ENCODE results near the gene HLA-F.

HLA-F gene

DNA sequence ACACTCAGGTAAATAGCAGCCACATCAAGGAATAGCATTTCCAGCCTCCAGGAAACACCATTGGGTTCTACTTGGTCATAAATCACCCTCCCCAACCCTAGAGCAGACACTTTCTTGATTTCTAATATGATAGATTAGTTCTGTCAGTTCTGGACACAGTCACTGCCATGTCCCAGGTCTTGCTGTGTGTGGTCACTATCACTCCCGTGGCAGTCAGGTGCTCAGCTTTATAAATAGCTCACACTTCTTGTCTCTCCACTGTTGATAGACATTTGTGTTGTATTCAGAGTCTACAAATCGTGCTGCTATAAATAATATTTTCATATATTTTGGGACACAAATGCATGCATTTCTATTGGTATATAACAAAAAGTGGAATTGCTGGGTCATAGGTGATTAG, 13.3 kb downstream of the HLA-F start:
- no peaks in the 10 kb centered on the region for H3K9me3 ChIP-seq (ENCODE audit: control insufficient read depth, low read length)
- no peak overlapping the region for H3K9ac ChIP-seq (ENCODE audit: low read length)
- DNase-seq (ENCODE audit: low read depth), result no peak
- no peaks in the 10 kb centered on the region for H3K36me3 ChIP-seq (ENCODE audit: control insufficient read depth, insufficient read depth, low read length, severe bottlenecking)
- peaks cover 3% of the 10 kb centered on the region for H3K4me1 ChIP-seq (ENCODE audit: control insufficient read depth, insufficient read depth, low read length)
- no peak overlapping the region for H3K4me3 ChIP-seq (ENCODE audit: low read length)
- H3K27me3 ChIP-seq (replicated peaks; ENCODE audit: control insufficient read depth, insufficient read depth, low read length), result no peaks in the 10 kb centered on the region

DNA sequence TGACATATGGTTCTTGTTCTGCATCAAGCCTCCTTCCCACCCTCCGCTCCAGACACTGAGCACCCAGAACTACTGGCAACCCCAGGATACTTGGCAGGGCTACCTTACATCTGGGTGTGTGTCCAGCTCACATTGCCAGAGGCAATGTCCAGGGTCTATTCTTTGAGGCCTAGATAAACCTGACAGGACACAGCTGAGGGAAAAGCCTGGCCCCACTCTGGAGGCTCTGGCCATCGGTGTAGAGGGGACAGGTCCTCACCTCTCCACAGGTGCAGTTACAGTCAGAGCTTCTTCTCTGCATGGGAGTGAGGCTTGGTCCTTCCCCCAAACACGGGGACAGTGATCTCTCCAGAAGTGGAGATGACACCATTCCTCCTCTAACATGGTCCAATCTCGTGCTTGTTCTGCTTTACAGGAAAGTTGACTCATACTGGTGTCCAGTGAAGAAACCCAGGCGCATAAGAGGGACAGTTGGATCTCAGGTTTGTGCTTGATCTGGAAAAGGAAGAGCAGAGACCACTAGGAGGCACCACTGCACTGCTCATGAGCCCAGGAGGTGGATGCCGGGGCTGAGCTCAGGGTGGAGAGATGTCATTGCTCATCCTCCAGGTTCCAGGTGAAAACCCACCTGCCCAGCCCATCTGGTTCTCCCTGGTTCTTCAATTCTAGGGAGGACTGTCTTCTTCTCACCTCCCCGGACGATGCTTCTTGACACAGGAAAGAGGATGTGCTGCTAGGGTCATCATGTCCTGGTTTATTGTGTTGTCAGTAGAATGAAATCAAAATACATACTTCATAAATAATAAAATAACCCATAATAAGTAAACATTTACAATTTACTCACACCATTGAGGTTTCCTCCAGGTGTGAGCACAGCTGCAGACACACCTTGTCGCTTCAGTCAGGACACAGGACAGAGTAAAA, 14.7 kb downstream of the HLA-F start:
- H3K4me1 ChIP-seq (ENCODE audit: control insufficient read depth, insufficient read depth, low read length), result peaks cover 3% of the 10 kb centered on the region
- no peaks in the 10 kb centered on the region for H3K9me3 ChIP-seq (ENCODE audit: control insufficient read depth, low read length)
- peak; percentile 78 for DNase-seq (ENCODE audit: low read depth)
- no peaks in the 10 kb centered on the region for H3K36me3 ChIP-seq (ENCODE audit: control insufficient read depth, insufficient read depth, low read length, severe bottlenecking)
- H3K4me3 ChIP-seq (ENCODE audit: low read length), result no peak overlapping the region
- no peaks in the 10 kb centered on the region for H3K27me3 ChIP-seq (replicated peaks; ENCODE audit: control insufficient read depth, insufficient read depth, low read length)
- no peak overlapping the region for H3K9ac ChIP-seq (ENCODE audit: low read length)

DNA sequence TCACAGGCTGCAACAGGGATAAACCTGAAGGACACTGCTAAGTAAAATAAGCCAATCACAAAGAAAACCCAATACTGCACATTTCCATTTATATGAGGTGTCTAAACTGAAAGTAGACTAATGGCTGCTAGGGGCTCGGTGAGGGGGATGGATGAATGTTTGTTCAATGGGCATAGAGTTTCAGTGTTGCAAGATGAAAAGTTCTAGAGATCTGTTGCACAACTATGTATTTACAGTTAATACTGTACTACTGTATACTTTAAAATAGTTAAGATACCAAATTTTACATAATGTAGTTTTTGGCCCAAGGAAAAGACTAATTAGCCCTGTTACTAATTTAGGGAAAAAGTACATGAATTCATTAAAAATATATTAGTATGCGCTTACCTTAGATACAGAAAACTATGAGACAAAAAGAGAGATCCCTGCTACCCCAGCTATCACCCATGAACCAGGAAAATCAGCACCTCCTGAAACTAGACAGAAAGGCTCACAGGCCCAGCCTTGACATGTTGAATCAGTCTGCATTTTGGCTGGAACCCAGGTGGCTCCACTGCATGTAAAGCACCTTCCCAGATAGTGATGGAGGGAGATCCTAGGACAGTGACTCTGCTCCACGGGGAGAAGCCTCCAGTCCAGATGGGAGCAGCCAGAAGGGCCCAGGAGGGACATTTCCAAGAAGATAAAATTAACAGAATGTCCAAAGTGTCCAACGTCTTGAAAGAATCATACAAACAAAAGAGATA, 16.1 kb downstream of the HLA-F start:
- H3K36me3 ChIP-seq (ENCODE audit: control insufficient read depth, insufficient read depth, low read length, severe bottlenecking), result no peaks in the 10 kb centered on the region
- no peak for DNase-seq (ENCODE audit: low read depth)
- H3K4me1 ChIP-seq (ENCODE audit: control insufficient read depth, insufficient read depth, low read length), result peaks cover 3% of the 10 kb centered on the region
- H3K9me3 ChIP-seq (ENCODE audit: control insufficient read depth, low read length), result no peaks in the 10 kb centered on the region
- H3K9ac ChIP-seq (ENCODE audit: low read length), result no peak overlapping the region
- H3K27me3 ChIP-seq (replicated peaks; ENCODE audit: control insufficient read depth, insufficient read depth, low read length), result no peaks in the 10 kb centered on the region
- H3K4me3 ChIP-seq (ENCODE audit: low read length), result no peak overlapping the region

DNA sequence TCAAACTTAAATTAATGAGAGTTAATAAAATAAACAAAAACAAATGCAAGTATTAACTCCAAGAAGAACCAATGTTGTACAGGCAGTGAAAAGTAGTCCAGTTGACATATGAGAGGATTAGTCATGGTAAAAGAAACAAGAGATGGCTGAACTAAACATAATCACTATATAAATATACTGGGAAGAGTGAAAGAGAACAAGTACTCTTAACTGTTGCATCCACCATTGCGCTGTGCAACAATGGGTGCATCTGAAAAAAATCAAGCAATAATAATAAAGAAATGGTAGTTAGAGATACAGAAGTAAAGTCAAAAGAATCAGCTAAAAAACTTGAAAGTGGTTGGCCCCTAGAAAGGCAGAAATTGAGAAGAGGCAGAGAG, 16.6 kb downstream of the HLA-F start:
- no peaks in the 10 kb centered on the region for H3K27me3 ChIP-seq (replicated peaks; ENCODE audit: control insufficient read depth, insufficient read depth, low read length)
- peaks cover 3% of the 10 kb centered on the region for H3K4me1 ChIP-seq (ENCODE audit: control insufficient read depth, insufficient read depth, low read length)
- H3K9me3 ChIP-seq (ENCODE audit: control insufficient read depth, low read length), result no peaks in the 10 kb centered on the region
- no peak overlapping the region for H3K4me3 ChIP-seq (ENCODE audit: low read length)
- no peak overlapping the region for H3K9ac ChIP-seq (ENCODE audit: low read length)
- no peak for DNase-seq (ENCODE audit: low read depth)
- H3K36me3 ChIP-seq (ENCODE audit: control insufficient read depth, insufficient read depth, low read length, severe bottlenecking), result no peaks in the 10 kb centered on the region

DNA sequence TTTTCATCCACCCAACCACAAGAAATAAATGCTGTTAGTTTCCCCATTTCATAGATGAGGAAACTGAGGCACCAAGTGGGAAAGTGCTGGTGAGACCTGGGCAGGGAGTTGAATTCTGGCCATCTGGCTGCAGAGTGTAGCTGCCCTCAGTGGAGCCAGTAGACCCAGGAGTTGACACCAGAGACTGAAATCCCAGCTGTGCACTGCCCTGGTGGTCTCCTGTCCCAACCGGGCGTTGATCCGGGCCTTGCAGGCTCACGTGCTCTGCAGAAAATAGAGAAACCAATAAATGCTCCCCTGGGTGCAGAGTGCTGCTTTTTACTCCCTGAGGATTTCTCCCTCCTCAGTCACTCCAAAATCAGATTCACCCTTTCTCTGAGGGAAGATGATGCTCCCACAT, 18.4 kb downstream of the HLA-F start:
- Histone ChIP-seq H3K4me1 (ENCODE audit: control insufficient read depth, insufficient read depth, low read length) (peaks cover 3% of the 10 kb centered on the region), H3K4me3 (ENCODE audit: low read length) (no peak overlapping the region), H3K9me3 (ENCODE audit: control insufficient read depth, low read length) (no peaks in the 10 kb centered on the region)

DNA sequence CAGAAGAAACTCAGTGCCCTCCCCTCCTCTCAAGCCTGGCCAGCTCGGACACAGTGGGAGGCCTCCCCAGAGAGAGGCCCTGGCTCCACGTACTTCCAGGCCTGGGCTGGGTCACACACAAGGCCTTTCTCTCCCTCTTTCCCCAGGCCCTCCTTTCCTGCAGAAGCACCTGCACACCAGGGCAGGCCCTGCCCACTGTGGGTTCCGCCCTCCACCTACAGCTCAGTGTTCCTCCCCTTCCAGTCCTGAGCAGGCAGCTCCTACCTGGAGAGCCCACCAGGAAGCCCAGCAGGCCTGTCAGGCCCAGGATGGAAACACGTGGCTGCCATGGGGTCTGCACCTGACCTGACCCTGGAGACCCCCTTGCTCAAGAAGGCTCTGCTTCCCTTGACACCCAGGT, 18.9 kb downstream of the HLA-F start:
- no peaks in the 10 kb centered on the region for H3K9me3 ChIP-seq (ENCODE audit: control insufficient read depth, low read length)
- H3K36me3 ChIP-seq (ENCODE audit: control insufficient read depth, insufficient read depth, low read length, severe bottlenecking), result no peaks in the 10 kb centered on the region
- no peak overlapping the region for H3K4me3 ChIP-seq (ENCODE audit: low read length)
- H3K27me3 ChIP-seq (replicated peaks; ENCODE audit: control insufficient read depth, insufficient read depth, low read length), result no peaks in the 10 kb centered on the region
- no peak overlapping the region for H3K9ac ChIP-seq (ENCODE audit: low read length)
- H3K4me1 ChIP-seq (ENCODE audit: control insufficient read depth, insufficient read depth, low read length), result peaks cover 3% of the 10 kb centered on the region
- DNase-seq (ENCODE audit: low read depth), result no peak

More for the DNA sequence above, 18.4 kb downstream of the HLA-F start:
- Histone ChIP-seq H3K27me3 (replicated peaks; ENCODE audit: control insufficient read depth, insufficient read depth, low read length) (no peaks in the 10 kb centered on the region), H3K36me3 (ENCODE audit: control insufficient read depth, insufficient read depth, low read length, severe bottlenecking) (no peaks in the 10 kb centered on the region), H3K9ac (ENCODE audit: low read length) (no peak overlapping the region)
- no peak for DNase-seq (ENCODE audit: low read depth)

DNA sequence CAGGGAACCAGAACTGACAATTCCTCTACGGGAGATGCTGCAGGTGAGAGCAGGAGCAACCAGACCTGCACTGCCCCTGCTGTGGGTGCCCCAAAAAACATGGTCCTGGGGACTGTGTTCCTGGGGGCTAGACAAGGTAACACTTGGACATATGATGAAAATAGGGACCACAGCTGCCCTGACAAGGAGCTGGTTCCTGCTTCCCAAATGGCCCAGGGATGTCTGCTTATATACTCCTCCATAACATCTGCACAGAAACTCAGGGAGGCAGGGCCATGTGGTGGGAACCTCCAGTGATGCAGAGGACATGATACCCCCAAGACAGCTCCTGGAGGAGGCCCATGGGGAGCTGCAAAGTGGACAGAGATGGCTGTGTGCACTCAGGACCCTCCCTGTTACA, 19.8 kb downstream of the HLA-F start:
- Histone ChIP-seq H3K27me3 (replicated peaks; ENCODE audit: control insufficient read depth, insufficient read depth, low read length) (no peaks in the 10 kb centered on the region), H3K9me3 (ENCODE audit: control insufficient read depth, low read length) (no peaks in the 10 kb centered on the region), H3K9ac (ENCODE audit: low read length) (no peak overlapping the region), H3K36me3 (ENCODE audit: control insufficient read depth, insufficient read depth, low read length, severe bottlenecking) (no peaks in the 10 kb centered on the region), H3K4me1 (ENCODE audit: control insufficient read depth, insufficient read depth, low read length) (no peaks in the 10 kb centered on the region), H3K4me3 (ENCODE audit: low read length) (no peak overlapping the region)
- DNase-seq (ENCODE audit: low read depth), result no peak

DNA sequence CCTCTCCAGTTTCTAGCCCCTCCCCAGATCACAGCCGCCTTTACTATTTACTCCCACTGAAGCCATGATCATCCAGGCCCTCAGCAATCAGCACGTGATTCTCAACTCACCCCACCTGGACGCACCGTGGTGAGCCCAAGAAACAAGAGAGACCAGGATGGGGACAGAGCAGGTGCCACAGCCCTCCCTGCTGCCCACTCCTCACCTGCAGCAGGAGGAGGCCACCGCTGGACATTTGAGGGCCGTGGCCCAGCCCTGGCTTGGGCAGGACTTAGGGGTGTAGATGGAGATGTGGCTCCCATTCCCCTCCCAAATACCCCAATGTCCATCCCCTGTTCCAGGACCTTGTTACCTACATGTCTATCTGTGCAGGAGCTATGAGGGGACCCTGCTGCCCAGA, 20.3 kb downstream of the HLA-F start:
- no peak overlapping the region for H3K4me3 ChIP-seq (ENCODE audit: low read length)
- DNase-seq (ENCODE audit: low read depth), result no peak
- H3K36me3 ChIP-seq (ENCODE audit: control insufficient read depth, insufficient read depth, low read length, severe bottlenecking), result no peaks in the 10 kb centered on the region
- no peaks in the 10 kb centered on the region for H3K27me3 ChIP-seq (replicated peaks; ENCODE audit: control insufficient read depth, insufficient read depth, low read length)
- no peak overlapping the region for H3K9ac ChIP-seq (ENCODE audit: low read length)
- H3K9me3 ChIP-seq (ENCODE audit: control insufficient read depth, low read length), result no peaks in the 10 kb centered on the region
- no peaks in the 10 kb centered on the region for H3K4me1 ChIP-seq (ENCODE audit: control insufficient read depth, insufficient read depth, low read length)

DNA sequence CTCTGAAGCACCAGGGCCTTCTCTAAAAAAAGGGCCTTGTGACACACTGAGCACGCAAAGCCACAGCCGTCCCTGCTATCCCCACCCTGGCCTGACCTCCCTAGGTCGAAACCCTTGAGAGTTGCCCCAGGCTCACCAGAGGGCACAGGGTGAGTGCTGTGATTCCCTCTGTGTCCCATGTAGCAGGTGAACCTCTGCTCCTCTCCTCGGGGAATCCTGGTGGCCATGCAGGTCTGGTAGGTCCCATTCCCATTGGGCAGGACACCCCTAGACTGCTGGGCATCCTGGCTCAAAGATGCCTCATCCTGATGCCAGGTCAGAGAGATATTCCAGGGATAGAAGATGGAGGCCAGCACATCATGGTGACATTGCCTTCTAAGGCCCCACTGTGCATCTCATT, 20.9 kb downstream of the HLA-F start:
- DNase-seq (ENCODE audit: low read depth), result no peak
- no peaks in the 10 kb centered on the region for H3K36me3 ChIP-seq (ENCODE audit: control insufficient read depth, insufficient read depth, low read length, severe bottlenecking)
- no peaks in the 10 kb centered on the region for H3K4me1 ChIP-seq (ENCODE audit: control insufficient read depth, insufficient read depth, low read length)
- H3K9ac ChIP-seq (ENCODE audit: low read length), result no peak overlapping the region
- H3K9me3 ChIP-seq (ENCODE audit: control insufficient read depth, low read length), result no peaks in the 10 kb centered on the region
- no peak overlapping the region for H3K4me3 ChIP-seq (ENCODE audit: low read length)
- H3K27me3 ChIP-seq (replicated peaks; ENCODE audit: control insufficient read depth, insufficient read depth, low read length), result no peaks in the 10 kb centered on the region

DNA sequence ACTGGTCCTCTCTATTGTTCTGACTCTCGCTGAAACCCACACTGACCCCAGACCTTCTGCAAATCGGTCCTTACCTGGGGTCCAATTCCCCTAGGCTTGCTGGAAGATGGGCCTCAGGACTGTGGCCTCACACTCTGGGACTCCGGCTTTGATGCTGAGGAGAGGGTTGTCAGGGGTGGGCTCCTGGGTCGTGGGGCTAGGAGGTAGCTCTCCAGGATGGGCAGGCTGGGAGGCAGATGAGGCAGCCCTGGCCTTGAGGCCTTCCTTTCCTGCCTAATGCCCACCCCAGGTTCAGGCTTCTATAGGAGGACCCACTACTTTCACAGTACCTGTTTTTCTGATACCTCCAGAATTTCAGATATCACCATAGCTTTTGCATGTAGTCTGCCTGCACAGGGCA, 21.4 kb downstream of the HLA-F start:
- Histone ChIP-seq H3K27me3 (replicated peaks; ENCODE audit: control insufficient read depth, insufficient read depth, low read length) (no peaks in the 10 kb centered on the region), H3K9ac (ENCODE audit: low read length) (no peak overlapping the region), H3K4me1 (ENCODE audit: control insufficient read depth, insufficient read depth, low read length) (peaks cover 4% of the 10 kb centered on the region), H3K36me3 (ENCODE audit: control insufficient read depth, insufficient read depth, low read length, severe bottlenecking) (no peaks in the 10 kb centered on the region), H3K9me3 (ENCODE audit: control insufficient read depth, low read length) (no peaks in the 10 kb centered on the region), H3K4me3 (ENCODE audit: low read length) (no peak overlapping the region)
- no peak for DNase-seq (ENCODE audit: low read depth)

DNA sequence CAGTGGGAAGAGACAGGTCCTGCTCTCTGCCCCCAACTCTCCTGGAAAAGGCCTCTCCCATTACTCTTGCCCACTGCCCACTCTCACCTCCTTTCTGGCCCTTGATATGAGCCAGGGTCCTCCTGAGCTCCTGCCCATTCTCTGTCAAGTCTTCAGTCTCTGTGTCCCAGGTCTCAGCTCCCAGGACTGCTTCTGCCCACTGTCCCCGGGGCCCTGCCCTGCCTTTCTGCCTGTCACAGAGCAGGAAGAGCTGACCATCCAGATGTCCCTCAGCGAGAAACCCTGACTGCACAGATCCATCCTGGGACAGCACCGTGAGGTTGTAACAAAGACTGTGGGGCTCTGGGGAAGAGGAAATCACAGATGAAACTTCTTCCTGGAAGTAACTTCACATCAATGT, 22.2 kb downstream of the HLA-F start:
- no peaks in the 10 kb centered on the region for H3K27me3 ChIP-seq (replicated peaks; ENCODE audit: control insufficient read depth, insufficient read depth, low read length)
- H3K9ac ChIP-seq (ENCODE audit: low read length), result no peak overlapping the region
- H3K4me3 ChIP-seq (ENCODE audit: low read length), result no peak overlapping the region
- peaks cover 5% of the 10 kb centered on the region for H3K4me1 ChIP-seq (ENCODE audit: control insufficient read depth, insufficient read depth, low read length)
- no peaks in the 10 kb centered on the region for H3K9me3 ChIP-seq (ENCODE audit: control insufficient read depth, low read length)
- H3K36me3 ChIP-seq (ENCODE audit: control insufficient read depth, insufficient read depth, low read length, severe bottlenecking), result no peaks in the 10 kb centered on the region
- no peak for DNase-seq (ENCODE audit: low read depth)

All from adipocyte (in vitro differentiated cells).